ENCODE results near the gene CAMKK2. TPM values are rescaled to one million over a fixed set of nuclear protein-coding genes. Genes with fewer than 3 reads are reported as not detected.

Gene CAMKK2
- total and polyA plus RNA-seq, 2 of the 13 experiments (the other 11 are each of a cell fraction or from before 2014, with no cell fraction given): 18.8 to 20.0 TPM

DNA sequence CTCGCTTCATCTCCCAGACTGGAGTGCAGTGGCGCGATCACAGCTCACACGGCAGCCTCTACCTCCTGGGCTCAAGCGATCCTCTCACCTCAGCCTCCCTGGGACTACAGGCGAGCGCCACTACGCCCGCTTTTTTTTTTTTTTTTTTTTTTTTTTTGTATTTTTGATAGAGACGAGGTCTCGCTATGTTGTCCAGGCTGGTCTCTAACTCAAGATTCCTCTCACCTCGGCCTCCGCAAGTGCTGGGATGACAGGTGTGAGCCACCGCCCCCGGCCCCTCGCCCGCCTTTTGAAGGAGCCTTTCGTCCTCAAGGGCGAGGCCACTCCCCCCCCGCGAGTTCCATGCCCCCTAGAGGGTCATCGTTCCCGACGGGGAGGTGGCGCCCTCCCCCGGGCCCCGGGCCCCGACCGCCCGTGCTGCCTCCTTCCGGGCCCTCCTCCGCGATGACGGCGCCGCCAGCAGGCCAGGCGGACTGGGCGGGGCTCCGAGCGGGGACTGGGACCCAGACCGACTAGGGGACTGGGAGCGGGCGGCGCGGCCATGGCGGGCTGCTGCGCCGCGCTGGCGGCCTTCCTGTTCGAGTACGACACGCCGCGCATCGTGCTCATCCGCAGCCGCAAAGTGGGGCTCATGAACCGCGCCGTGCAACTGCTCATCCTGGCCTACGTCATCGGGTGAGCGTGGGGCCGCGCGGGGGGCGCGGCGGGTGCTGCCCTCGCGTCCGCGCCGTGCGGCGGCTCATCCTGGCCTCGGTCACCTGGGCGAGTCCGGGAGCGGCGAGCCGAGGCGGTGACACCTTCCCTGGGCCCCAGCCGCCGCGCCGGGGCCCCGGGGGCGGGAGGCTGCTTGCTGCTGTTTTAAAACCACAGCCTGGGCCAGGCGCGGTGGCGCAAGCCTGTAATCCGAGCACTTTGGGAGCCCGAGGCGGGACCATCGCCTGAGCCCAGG is 86.6 kb downstream of the CAMKK2 start, which contains the start of gene P2RX4 (continued):
- TF ChIP-seq, protein P1, sequence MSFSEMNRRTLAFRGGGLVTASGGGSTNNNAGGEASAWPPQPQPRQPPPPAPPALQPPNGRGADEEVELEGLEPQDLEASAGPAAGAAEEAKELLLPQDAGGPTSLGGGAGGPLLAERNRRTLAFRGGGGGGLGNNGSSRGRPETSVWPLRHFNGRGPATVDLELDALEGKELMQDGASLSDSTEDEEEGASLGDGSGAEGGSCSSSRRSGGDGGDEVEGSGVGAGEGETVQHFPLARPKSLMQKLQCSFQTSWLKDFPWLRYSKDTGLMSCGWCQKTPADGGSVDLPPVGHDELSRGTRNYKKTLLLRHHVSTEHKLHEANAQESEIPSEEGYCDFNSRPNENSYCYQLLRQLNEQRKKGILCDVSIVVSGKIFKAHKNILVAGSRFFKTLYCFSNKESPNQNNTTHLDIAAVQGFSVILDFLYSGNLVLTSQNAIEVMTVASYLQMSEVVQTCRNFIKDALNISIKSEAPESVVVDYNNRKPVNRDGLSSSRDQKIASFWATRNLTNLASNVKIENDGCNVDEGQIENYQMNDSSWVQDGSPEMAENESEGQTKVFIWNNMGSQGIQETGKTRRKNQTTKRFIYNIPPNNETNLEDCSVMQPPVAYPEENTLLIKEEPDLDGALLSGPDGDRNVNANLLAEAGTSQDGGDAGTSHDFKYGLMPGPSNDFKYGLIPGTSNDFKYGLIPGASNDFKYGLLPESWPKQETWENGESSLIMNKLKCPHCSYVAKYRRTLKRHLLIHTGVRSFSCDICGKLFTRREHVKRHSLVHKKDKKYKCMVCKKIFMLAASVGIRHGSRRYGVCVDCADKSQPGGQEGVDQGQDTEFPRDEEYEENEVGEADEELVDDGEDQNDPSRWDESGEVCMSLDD (CRISPR knock-in tag; IDR thresholded peaks at IDR 0.05; ENCODE audit: borderline replicate concordance): no peak
- TF ChIP-seq PAWR (CRISPR knock-in tag; IDR thresholded peaks at IDR 0.05; ENCODE audit: borderline replicate concordance): no peak
- TF ChIP-seq, protein P2, sequence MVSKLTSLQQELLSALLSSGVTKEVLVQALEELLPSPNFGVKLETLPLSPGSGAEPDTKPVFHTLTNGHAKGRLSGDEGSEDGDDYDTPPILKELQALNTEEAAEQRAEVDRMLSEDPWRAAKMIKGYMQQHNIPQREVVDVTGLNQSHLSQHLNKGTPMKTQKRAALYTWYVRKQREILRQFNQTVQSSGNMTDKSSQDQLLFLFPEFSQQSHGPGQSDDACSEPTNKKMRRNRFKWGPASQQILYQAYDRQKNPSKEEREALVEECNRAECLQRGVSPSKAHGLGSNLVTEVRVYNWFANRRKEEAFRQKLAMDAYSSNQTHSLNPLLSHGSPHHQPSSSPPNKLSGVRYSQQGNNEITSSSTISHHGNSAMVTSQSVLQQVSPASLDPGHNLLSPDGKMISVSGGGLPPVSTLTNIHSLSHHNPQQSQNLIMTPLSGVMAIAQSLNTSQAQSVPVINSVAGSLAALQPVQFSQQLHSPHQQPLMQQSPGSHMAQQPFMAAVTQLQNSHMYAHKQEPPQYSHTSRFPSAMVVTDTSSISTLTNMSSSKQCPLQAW (CRISPR knock-in tag; IDR thresholded peaks at IDR 0.05): peak; percentile 53; the same call in 1 of the 2 replicates
- 0 out of 2 replicates have a peak, but pooled peaks have one; percentile 35 for TF ChIP-seq TEAD2 (CRISPR knock-in tag; IDR thresholded peaks at IDR 0.05)
- no peak for TF ChIP-seq ZNF354B (CRISPR knock-in tag; IDR thresholded peaks at IDR 0.05)
- TF ChIP-seq KLF6 (CRISPR knock-in tag; IDR thresholded peaks at IDR 0.05): peak; percentile 84; the same call in 1 of the 2 replicates
- TF ChIP-seq HDAC1 (CRISPR knock-in tag; IDR thresholded peaks at IDR 0.05): no peak; the same call in none of the 2 replicates
- TF ChIP-seq, protein P3, sequence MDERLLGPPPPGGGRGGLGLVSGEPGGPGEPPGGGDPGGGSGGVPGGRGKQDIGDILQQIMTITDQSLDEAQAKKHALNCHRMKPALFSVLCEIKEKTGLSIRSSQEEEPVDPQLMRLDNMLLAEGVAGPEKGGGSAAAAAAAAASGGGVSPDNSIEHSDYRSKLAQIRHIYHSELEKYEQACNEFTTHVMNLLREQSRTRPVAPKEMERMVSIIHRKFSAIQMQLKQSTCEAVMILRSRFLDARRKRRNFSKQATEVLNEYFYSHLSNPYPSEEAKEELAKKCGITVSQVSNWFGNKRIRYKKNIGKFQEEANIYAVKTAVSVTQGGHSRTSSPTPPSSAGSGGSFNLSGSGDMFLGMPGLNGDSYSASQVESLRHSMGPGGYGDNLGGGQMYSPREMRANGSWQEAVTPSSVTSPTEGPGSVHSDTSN (CRISPR knock-in tag; IDR thresholded peaks at IDR 0.05): no peak
- TF ChIP-seq REPIN1 (CRISPR knock-in tag; IDR thresholded peaks at IDR 0.05; ENCODE audit: borderline replicate concordance, low read depth): peak; percentile 63; the same call in 1 of the 2 replicates
- 0 out of 2 replicates have a peak, but pooled peaks have one; percentile 34 for TF ChIP-seq KLF12 (CRISPR knock-in tag; IDR thresholded peaks at IDR 0.05; ENCODE audit: borderline replicate concordance)
- TF ChIP-seq, protein P4, sequence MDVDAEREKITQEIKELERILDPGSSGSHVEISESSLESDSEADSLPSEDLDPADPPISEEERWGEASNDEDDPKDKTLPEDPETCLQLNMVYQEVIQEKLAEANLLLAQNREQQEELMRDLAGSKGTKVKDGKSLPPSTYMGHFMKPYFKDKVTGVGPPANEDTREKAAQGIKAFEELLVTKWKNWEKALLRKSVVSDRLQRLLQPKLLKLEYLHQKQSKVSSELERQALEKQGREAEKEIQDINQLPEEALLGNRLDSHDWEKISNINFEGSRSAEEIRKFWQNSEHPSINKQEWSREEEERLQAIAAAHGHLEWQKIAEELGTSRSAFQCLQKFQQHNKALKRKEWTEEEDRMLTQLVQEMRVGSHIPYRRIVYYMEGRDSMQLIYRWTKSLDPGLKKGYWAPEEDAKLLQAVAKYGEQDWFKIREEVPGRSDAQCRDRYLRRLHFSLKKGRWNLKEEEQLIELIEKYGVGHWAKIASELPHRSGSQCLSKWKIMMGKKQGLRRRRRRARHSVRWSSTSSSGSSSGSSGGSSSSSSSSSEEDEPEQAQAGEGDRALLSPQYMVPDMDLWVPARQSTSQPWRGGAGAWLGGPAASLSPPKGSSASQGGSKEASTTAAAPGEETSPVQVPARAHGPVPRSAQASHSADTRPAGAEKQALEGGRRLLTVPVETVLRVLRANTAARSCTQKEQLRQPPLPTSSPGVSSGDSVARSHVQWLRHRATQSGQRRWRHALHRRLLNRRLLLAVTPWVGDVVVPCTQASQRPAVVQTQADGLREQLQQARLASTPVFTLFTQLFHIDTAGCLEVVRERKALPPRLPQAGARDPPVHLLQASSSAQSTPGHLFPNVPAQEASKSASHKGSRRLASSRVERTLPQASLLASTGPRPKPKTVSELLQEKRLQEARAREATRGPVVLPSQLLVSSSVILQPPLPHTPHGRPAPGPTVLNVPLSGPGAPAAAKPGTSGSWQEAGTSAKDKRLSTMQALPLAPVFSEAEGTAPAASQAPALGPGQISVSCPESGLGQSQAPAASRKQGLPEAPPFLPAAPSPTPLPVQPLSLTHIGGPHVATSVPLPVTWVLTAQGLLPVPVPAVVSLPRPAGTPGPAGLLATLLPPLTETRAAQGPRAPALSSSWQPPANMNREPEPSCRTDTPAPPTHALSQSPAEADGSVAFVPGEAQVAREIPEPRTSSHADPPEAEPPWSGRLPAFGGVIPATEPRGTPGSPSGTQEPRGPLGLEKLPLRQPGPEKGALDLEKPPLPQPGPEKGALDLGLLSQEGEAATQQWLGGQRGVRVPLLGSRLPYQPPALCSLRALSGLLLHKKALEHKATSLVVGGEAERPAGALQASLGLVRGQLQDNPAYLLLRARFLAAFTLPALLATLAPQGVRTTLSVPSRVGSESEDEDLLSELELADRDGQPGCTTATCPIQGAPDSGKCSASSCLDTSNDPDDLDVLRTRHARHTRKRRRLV (CRISPR knock-in tag; IDR thresholded peaks at IDR 0.05): no peak
- TF ChIP-seq, protein P5, sequence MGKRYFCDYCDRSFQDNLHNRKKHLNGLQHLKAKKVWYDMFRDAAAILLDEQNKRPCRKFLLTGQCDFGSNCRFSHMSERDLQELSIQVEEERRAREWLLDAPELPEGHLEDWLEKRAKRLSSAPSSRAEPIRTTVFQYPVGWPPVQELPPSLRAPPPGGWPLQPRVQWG (CRISPR knock-in tag; IDR thresholded peaks at IDR 0.05; ENCODE audit: borderline replicate concordance, low read depth): no peak
- TF ChIP-seq, protein P6, sequence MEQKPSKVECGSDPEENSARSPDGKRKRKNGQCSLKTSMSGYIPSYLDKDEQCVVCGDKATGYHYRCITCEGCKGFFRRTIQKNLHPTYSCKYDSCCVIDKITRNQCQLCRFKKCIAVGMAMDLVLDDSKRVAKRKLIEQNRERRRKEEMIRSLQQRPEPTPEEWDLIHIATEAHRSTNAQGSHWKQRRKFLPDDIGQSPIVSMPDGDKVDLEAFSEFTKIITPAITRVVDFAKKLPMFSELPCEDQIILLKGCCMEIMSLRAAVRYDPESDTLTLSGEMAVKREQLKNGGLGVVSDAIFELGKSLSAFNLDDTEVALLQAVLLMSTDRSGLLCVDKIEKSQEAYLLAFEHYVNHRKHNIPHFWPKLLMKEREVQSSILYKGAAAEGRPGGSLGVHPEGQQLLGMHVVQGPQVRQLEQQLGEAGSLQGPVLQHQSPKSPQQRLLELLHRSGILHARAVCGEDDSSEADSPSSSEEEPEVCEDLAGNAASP (CRISPR knock-in tag; IDR thresholded peaks at IDR 0.05; ENCODE audit: borderline replicate concordance): peak; percentile 31; the same call in 1 of the 2 replicates
